ENCODE measurements around the gene IWS1.

Gene IWS1

GRCh38 chr2:127566139-127566417, 39.8 kb upstream of the IWS1 start:
- no peak for TF ChIP-seq CTCF (conservative IDR thresholded peaks at IDR 0.05; ENCODE audit: low read length)
- no peak overlapping the region for H3K4me3 ChIP-seq (ENCODE audit: low read length)
- DNase-seq (ENCODE audit: low read depth) = no peak

GRCh38 chr2:127565261-127566138, 39.2 kb upstream of the IWS1 start:
- TF ChIP-seq CTCF (conservative IDR thresholded peaks at IDR 0.05; ENCODE audit: low read length) = no peak
- no peak overlapping the region for H3K4me3 ChIP-seq (ENCODE audit: low read length)
- no peak for DNase-seq (ENCODE audit: low read depth)

- H3K4me3 ChIP-seq (ENCODE audit: low read length) = no peak overlapping the region
- no peak for DNase-seq (ENCODE audit: low read depth)
- no peak for TF ChIP-seq CTCF (conservative IDR thresholded peaks at IDR 0.05; ENCODE audit: low read length)
Measured at GRCh38 chr2:127564429-127565260, 38.4 kb upstream of the IWS1 start.

- TF ChIP-seq CTCF (conservative IDR thresholded peaks at IDR 0.05; ENCODE audit: low read length) = no peak
- H3K4me3 ChIP-seq (ENCODE audit: low read length) = no peak overlapping the region
Measured at GRCh38 chr2:127563458-127564428, 37.5 kb upstream of the IWS1 start.

GRCh38 chr2:127562936-127563335, 36.6 kb upstream of the IWS1 start:
- TF ChIP-seq CTCF (conservative IDR thresholded peaks at IDR 0.05; ENCODE audit: low read length) = no peak
- H3K4me3 ChIP-seq (ENCODE audit: low read length) = no peak overlapping the region
- DNase-seq (ENCODE audit: low read depth) = peak; percentile 12

More at GRCh38 chr2:127563458-127564428, 37.5 kb upstream of the IWS1 start:
- no peak for DNase-seq (ENCODE audit: low read depth)

- no peak for DNase-seq (ENCODE audit: low read depth)
- H3K4me3 ChIP-seq (ENCODE audit: low read length) = no peak overlapping the region
Measured at GRCh38 chr2:127561371-127561770, 35.1 kb upstream of the IWS1 start.

More at GRCh38 chr2:127561371-127561770, 35.1 kb upstream of the IWS1 start:
- TF ChIP-seq CTCF (conservative IDR thresholded peaks at IDR 0.05; ENCODE audit: low read length) = no peak

Data from AG10803 (cell line).